Loucy (cell line): ENCODE measurements around the gene TRIM60.
"Not testable (repeated sequence)": the region's sequence is repeated elsewhere in the genome, so short reads cannot be mapped to it uniquely, and the experiment has no call there.

Source experiments
- H2AFZ ChIP-seq: fragments of 200-600 bp; sonication (generic); 2 replicates; pipeline ENCODE4 v1.6.0; 2016; ENCODE audit warnings: antibody characterized with exemption, mild to moderate bottlenecking, low read length, moderate library complexity
- H3F3A ChIP-seq: fragments of 200-600 bp; 2 replicates; pipeline ENCODE4 v1.6.0; 2016; ENCODE audit warnings: antibody characterized with exemption, low read depth, mild to moderate bottlenecking
- H3K27me3 ChIP-seq: fragments of 200-600 bp; sonication (generic); 2 replicates; pipeline ENCODE4 v1.6.1; 2014; ENCODE audit warnings: low read length, mild to moderate bottlenecking; ENCODE audit not compliant: insufficient read depth, poor library complexity, severe bottlenecking
- H3K36me3 ChIP-seq: fragments of 200-600 bp; sonication (generic); 2 replicates; pipeline ENCODE4 v1.6.1; 2016; ENCODE audit warnings: low read length; ENCODE audit not compliant: insufficient read depth
- H3K4me1 ChIP-seq: fragments of 200-600 bp; sonication (generic); 2 replicates; pipeline ENCODE4 v1.5.1; 2014; ENCODE audit warnings: low read length, mild to moderate bottlenecking; ENCODE audit not compliant: insufficient read depth, poor library complexity, severe bottlenecking
- H3K4me2 ChIP-seq: fragments of 200-600 bp; sonication (generic); 2 replicates; pipeline ENCODE4 v1.6.0; 2014; ENCODE audit warnings: antibody characterized with exemption, low read length, low read depth, mild to moderate bottlenecking; ENCODE audit not compliant: poor library complexity, severe bottlenecking
- H3K4me3 ChIP-seq: fragments of 200-600 bp; sonication (generic); 2 replicates; pipeline ENCODE4 v1.5.1; 2014; ENCODE audit warnings: low read length, mild to moderate bottlenecking, mixed read lengths; ENCODE audit not compliant: poor library complexity, severe bottlenecking
- H3K79me2 ChIP-seq: fragments of 200-600 bp; sonication (generic); 2 replicates; pipeline ENCODE4 v1.6.1; 2014; ENCODE audit warnings: low read length; ENCODE audit not compliant: insufficient read depth
- H3K9ac ChIP-seq: fragments of 200-600 bp; sonication (generic); 2 replicates; pipeline ENCODE4 v1.6.0; 2014; ENCODE audit warnings: mild to moderate bottlenecking, low read depth, low read length, moderate library complexity; ENCODE audit not compliant: poor library complexity, severe bottlenecking
- H3K9me2 ChIP-seq: fragments of 200-600 bp; sonication (generic); replicated peaks from 2 replicates; pipeline ENCODE4 v1.6.1; 2016; ENCODE audit warnings: low read depth, low read length, mixed read lengths
- H3K9me3 ChIP-seq: fragments of 200-600 bp; sonication (generic); 2 replicates; pipeline ENCODE4 v1.6.1; 2014; ENCODE audit warnings: mild to moderate bottlenecking, antibody characterized with exemption, low read length, low read depth; ENCODE audit not compliant: insufficient read depth
- H4K20me1 ChIP-seq: fragments of 200-600 bp; sonication (generic); 2 replicates; pipeline ENCODE4 v1.6.0; 2014; ENCODE audit warnings: antibody characterized with exemption, low read length, mild to moderate bottlenecking; ENCODE audit not compliant: insufficient read depth, poor library complexity, severe bottlenecking
- CTCF ChIP-seq: fragments of 200-600 bp; sonication (generic); conservative IDR thresholded peaks from 2 replicates; pipeline ENCODE4 v1.5.1; 2014; ENCODE audit warnings: mild to moderate bottlenecking, antibody characterized with exemption, low read length
- EZH2phosphoT487 ChIP-seq: fragments of 200-600 bp; IDR thresholded peaks from 2 replicates; pipeline ENCODE4 v1.6.1; 2018; ENCODE audit warnings: antibody characterized with exemption, mild to moderate bottlenecking, moderate library complexity, borderline replicate concordance

The TRIM60 gene

GRCh38 chr4:165031436-165032211 is at the start of gene TRIM60:
Gene TRIM60, plus strand, starts transcription at chr4:165031999. Its CDS starts 8,074 bp downstream, at chr4:165040073.
- Histone ChIP-seq H3K27me3 (no peaks in the 10 kb centered on the region), H4K20me1 (no peaks in the 10 kb centered on the region), H3K79me2 (no peaks in the 10 kb centered on the region), H3K9ac (no peak within 1 kb of the TSS), H3K36me3 (no peaks in the 10 kb centered on the region), H2AFZ (no peak within 1 kb of the TSS), H3K4me3 (no peak within 1 kb of the TSS), H3K4me2 (no peak within 1 kb of the TSS), H3K9me2 (no peaks in the 10 kb centered on the region), H3K9me3 (no peaks in the 10 kb centered on the region), H3K4me1 (no peaks in the 10 kb centered on the region), H3F3A (no peaks in the 10 kb centered on the region)
- TF ChIP-seq CTCF: no peak
- TF ChIP-seq EZH2phosphoT487: no peak

GRCh38 chr4:164989471-164989870 is 42.3 kb upstream of the TRIM60 start:
- Histone ChIP-seq H3K79me2 (no peaks in the 10 kb centered on the region), H4K20me1 (no peaks in the 10 kb centered on the region), H2AFZ (no peak overlapping the region), H3F3A (no peaks in the 10 kb centered on the region), H3K4me3 (no peak overlapping the region), H3K27me3 (no peaks in the 10 kb centered on the region), H3K9me2 (no peaks in the 10 kb centered on the region), H3K9me3 (no peaks in the 10 kb centered on the region), H3K9ac (no peak overlapping the region), H3K4me2 (no peak overlapping the region), H3K36me3 (no peaks in the 10 kb centered on the region), H3K4me1 (no peaks in the 10 kb centered on the region)
- no peak for TF ChIP-seq CTCF
- TF ChIP-seq EZH2phosphoT487: no peak

GRCh38 chr4:164990786-164991185 is 41.0 kb upstream of the TRIM60 start:
- H3K4me3 ChIP-seq, H2AFZ ChIP-seq, H3K4me2 ChIP-seq, H3K4me1 ChIP-seq, H3K9ac ChIP-seq, H3K36me3 ChIP-seq, H3K9me2 ChIP-seq, H3K79me2 ChIP-seq, H3K27me3 ChIP-seq, H3K9me3 ChIP-seq, H4K20me1 ChIP-seq, H3F3A ChIP-seq: not testable (repeated sequence)

- not testable (repeated sequence) for H2AFZ ChIP-seq, H3F3A ChIP-seq, H3K9me3 ChIP-seq, H3K27me3 ChIP-seq, H3K9ac ChIP-seq, H3K4me2 ChIP-seq, H3K9me2 ChIP-seq, H3K36me3 ChIP-seq, H3K4me3 ChIP-seq, H3K79me2 ChIP-seq, H3K4me1 ChIP-seq, H4K20me1 ChIP-seq
Observed at GRCh38 chr4:164996123-164996522, 35.7 kb upstream of the TRIM60 start.
